IPS-NIHi11 (cell line): ENCODE results near the gene AFF1.
A peak's percentile ranks its signal among the peaks of the same experiment; 100 is the strongest.
"Not testable (repeated sequence)": the region's sequence is repeated elsewhere in the genome, so short reads cannot be mapped to it uniquely, and the experiment has no call there.

Experiments
- DNase-seq: peaks from one replicate; pipeline ENCODE4 v3.0.0; 2012; ENCODE audit warnings: mixed read lengths, low spot score

AFF1 gene

GRCh38 chr4:86977621-86978184 is 42.9 kb downstream of the AFF1 start:
- no peak for DNase-seq

DNA sequence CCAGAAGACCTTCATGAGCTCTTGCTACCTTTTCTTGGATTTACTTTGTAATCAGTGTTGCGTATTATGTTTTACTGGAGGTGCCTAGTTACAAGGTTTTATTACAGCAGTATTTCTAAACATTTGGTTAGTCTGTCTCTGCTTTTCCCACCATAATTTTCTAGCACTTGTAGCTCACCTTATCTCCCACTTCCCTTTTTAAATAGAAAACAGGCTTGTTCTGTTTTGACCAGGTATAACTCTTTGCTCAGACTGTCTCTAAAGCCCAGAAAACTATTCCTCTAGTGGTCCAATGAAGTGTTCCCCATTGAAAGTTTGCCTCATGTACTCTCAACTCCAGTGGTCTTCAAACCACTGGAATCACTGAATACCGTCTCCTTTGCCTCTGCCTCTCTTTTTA is 43.9 kb downstream of the AFF1 start:
- no peak for DNase-seq

- DNase-seq = no peak
These were observed 45.4 kb downstream of the AFF1 start for GRCh38 chr4:86980230-86980629.

DNA sequence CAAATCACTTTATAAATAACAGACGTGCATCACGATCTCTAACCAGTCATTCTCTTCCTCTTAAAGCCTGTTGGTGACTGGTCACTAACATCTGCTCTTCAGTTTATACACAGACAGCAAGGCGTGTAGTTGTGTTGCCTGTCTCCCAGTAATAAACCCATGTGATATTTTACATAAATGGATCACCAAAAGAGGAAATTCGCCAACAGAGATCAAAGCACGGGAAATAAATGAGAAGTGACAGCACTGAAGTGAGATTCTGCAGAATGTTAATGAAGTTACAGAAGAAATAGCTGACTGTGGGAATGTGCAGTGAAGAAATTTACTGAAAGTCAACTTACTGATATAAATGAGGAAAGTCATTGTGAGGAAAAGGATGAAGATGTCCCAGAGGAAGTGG is 47.0 kb downstream of the AFF1 start:
- no peak for DNase-seq

DNA sequence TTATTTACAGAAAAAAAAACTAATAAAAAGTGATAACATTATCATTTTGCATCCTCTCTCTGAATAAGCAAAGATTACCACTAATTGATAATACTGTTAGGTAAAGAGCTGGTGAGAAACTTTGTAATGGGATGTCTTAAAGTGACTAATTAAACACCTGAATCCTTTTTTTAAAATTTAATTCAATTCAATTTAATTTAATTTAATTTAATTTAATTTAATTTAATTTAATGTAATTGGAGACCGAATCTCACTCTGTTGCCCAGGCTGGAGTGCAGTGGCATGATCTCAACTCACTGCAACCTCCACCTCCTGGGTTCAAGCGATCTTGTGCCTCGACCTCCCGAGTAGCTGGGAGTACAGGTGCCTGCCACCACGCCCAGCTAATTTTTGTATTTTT is 51.0 kb downstream of the AFF1 start:
- not testable (repeated sequence) for DNase-seq

DNA sequence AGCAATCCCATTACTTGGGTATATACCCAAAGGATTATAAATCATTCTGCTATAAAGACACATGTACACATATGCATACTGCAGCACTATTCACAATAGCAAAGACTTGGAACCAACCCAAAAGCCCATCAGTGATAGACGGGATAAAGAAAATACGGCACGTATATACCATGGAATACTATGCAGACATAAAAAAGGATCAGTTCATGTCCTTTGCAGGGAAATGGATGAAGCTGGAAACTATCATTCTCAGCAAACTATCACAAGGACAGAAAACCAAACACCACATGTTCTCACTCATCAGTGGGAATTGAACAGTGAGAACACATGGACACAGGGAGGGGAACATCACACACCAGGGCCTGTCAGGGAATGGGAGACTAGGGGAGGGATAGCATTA is 54.8 kb downstream of the AFF1 start:
- DNase-seq = not testable (repeated sequence)

DNA sequence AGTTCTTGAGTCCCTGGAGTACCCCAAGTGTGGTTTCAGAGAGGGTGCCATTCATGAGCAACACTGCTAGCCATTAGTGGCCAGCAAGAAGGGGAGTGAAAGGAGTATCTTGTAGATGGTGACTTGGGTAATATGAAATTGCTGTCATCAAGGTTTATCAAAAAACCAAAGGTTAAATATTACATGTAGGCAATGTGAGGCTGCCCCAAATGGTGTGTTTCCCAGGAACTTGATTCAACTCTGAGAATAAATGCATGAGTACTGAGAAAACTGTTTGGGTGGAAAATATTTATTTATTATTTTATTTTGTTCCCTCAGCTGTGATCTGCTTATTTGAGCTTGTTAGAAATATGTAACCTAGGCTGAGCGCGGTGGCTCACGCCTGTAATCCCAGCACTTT is 55.7 kb downstream of the AFF1 start:
- DNase-seq = no peak

DNA sequence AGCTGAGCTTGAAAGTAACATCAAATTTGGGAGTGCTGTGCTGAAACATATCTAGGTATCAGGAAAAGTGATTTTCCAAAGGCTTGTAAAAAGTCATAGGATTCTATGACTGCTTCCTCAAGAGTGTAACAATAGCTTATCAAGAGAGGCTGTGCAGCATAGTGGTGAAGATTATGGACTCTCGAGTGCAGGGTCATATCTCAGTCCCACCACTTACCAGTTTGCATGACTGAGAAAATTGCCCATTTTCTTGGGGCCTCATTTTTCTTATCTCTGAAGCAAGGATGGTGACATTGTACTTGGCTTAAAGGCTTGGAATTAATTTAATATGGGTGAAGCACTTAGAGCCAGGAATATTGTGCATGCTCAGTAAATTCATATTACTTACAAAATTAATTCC is 57.2 kb downstream of the AFF1 start:
- no peak for DNase-seq

- no peak for DNase-seq
These were observed 59.3 kb downstream of the AFF1 start for GRCh38 chr4:86993909-86994681.

DNA sequence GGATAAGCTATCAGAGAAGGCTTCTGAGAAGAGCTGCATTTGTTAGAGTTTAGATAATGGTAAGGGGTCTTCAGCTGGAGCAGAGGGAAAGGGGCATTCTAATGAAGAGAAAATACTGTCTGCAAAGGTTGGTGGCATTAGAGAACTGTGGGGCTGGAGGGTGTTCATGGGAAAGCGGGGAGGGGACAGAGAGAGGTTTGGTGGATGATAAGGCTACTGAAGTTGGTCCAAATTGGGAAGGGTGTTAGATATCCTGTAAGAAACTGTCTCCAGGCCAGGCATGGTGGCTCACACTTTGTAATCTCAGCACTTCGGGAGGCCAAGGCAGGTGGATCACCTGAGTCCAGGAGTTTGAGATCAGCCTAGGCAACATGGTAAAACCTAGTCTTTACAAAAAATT is 59.9 kb downstream of the AFF1 start:
- no peak for DNase-seq

DNA sequence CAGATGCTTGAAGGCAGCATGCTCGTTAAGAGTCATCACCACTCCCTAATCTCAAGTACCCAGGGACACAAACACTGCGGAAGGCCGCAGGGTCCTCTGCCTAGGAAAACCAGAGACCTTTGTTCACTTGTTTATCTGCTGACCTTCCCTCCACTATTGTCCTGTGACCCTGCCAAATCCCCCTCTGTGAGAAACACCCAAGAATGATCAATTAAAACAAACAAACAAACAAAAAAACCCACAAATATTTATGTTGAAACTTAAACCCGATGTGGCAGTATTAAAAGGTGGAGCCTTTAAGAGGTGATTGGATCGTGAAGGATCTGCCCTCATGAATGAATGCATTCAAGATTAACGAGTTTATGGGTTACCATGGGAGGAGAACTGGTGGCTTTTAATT is 61.7 kb downstream of the AFF1 start:
- not testable (repeated sequence) for DNase-seq

GRCh38 chr4:86999136-86999643 is 64.4 kb downstream of the AFF1 start:
- no peak for DNase-seq

GRCh38 chr4:87002682-87003043 is 67.9 kb downstream of the AFF1 start:
- DNase-seq = no peak

DNA sequence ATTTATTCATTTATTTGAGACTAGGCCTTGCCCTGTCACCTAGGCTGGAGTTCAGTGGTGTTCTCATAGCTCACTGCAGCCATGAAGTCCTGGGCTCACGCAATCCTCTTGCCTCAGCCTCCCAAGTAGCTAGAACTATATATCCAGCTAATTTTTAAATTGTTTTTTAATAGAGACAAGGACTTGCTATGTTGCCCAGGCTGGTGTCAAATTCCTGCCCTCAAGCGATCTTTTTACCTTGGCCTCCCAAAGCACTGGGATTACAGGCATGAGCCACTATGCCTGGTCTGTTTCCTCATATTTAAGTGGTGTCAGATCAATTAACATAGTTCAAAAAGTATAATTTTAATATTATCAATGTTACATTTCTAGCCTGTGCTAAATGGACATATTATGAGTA is 68.5 kb downstream of the AFF1 start:
- DNase-seq = no peak

DNA sequence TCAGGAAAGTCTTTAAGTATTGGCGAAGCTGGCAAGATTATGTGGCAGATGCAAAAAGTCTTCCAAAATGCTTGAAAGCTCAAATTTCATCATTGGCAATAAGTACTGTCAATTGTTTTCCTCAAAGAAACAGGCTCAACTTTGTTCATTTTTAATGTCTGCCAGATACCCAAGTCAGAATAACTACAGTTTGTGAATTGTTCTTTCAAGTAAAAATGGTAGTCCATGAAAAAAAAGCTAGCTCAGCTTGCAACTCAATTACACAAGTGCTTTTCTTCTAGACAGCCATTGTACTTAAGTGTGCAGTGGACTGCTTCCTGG is 70.5 kb downstream of the AFF1 start:
- DNase-seq = no peak

DNA sequence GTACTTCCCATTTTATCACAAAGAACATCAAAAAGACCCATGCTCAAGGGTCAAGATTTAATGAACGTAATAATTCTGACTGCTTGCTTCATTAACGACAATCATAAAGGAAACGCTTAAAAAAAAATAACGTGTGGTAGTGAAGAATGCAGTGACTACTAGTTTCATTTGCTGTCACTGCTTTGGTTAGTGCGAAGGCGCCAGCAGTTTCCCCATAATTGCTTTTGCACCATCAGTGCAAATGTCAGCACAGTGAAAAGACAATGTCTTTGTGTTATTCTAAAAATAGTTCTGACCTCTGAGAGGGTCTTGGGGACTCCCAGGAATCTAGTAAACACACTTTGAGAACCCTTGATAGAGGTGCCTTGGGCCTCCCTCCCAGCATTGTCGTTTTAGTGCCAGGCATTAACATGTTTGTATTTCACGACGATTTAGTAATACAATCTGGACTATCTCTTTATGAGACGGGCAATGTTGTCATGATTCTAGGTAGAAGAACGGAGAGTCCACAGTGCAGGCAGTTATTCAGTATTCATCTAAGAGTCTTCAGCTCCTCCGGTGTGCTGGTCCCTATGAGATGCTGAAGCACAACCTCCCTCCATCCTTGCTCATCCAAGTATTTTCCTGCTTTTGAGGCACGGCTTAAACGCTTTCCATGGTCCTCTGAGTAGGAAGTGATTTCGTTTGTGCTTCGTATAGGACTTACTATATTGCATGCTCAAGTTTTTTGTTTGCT is 71.0 kb downstream of the AFF1 start:
- DNase-seq = no peak

DNA sequence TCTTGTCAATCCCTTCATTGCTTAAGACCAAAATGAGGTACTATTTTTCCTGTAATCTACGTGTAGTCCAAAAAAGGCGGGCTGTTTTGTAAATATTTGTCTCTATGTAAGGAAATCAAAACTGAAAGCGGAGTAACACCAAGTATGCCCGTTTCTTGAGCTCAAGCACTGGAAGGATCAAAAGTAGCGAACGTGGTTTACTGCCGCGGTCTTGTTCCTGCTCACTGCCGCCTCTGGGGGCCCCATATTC is 71.5 kb downstream of the AFF1 start:
- no peak for DNase-seq

DNA sequence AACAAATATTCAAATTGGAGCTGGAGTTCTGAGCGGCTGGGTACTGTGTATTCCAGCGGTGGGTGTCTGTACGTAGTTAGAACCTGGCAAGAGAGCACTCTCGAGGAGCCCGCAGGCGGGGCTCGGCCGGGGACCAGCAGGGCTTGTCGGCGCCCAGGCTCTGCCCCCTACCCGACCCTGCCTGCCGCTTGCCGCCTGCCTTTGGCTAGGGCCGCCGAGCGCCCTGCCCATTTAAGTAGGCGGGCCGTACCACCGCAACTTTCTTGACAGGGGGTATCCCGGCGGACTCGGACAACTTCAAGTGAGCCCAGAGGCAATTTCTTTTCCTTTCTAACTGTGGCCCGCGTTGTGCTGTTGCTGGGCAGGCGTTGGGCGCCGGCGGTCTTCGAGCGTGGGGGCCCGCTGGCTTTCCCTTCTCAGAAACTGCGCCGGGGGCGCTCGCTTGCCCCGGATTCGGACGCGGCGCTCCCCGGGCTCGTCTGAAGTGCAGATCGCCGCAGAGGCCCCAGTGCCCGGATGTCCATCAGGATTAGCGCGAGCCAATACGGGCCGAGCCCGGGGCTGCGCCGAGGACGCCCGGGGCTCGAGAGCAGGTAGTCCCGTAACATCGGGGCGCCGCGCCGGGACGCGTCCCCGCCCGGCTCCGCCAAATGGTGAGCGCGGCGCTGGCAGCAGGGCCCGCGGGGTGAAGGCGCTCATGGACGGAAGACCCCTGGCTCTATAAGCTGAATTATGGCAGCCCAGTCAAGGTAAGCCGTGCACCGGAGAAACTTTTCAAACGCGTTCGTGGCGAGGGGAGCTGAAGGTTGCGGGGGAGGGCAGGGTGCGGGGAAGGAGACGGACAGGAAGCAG is 72.1 kb downstream of the AFF1 start:
- DNase-seq = peak; percentile 87

DNA sequence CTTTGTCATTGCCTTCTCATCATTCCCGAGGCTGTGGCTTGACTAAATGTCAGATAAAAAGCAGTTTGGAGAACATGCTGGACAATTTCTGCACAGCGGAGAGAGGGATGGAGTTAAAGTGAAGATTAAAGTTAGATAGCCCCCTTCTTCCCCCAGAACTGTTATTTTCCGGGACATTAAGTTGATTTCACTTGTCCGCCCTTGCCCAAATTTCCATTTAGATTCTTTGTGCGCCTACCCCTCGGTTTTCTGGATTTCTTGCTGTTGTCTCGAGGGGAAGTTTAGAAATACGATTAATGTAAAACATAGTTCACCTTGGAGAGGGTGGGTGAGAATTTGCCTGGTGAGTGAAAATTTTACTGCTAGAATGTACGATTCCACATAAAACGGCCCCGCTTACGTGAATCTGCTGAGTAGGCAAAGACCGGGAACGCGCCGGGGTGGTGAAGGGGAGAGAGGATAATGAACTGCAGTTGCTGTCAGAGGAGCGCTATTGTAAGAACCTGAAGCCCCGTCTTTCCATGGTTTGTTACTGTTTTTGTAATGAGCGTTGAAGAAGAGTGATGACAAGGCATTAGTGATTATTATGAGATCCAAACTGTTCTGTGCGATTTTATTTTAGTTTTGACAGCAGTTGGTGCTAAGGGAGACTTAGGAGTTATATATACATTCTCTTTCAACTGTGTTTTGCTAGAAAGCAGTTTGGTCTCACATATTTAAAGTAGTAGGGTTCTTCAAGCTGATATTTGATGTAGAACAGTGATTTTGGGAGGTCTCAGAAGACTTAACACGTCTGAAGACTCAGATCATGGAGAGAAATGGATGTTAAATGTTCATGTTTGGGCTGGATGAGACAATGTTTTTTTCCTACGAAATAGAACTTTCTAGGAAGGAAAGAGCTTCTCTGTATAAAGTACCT is 73.0 kb downstream of the AFF1 start:
- DNase-seq = no peak

GRCh38 chr4:87009095-87009648 is 74.4 kb downstream of the AFF1 start:
- DNase-seq = no peak

GRCh38 chr4:87010192-87010591 is 75.4 kb downstream of the AFF1 start:
- no peak for DNase-seq
